Ishikawa (cell line): ENCODE results near the gene CTNNA3.

Experiments used
- EP300 ChIP-seq: IDR thresholded peaks from 2 replicates; pipeline ENCODE4 v1.6.1; 2012; ENCODE audit warnings: borderline replicate concordance
- NFIC ChIP-seq: IDR thresholded peaks from 2 replicates; pipeline ENCODE4 v1.6.1; 2012
- RAD21 ChIP-seq: IDR thresholded peaks from 2 replicates; pipeline ENCODE4 v1.6.1; 2012; ENCODE audit warnings: low read depth
- ZBTB7A ChIP-seq: IDR thresholded peaks from 2 replicates; pipeline ENCODE4 v1.6.1; 2012; ENCODE audit warnings: low read depth
- TF ChIP-seq, protein P1 (sequence below): IDR thresholded peaks from 2 replicates; pipeline ENCODE4 v1.6.1; 2012

DNA sequence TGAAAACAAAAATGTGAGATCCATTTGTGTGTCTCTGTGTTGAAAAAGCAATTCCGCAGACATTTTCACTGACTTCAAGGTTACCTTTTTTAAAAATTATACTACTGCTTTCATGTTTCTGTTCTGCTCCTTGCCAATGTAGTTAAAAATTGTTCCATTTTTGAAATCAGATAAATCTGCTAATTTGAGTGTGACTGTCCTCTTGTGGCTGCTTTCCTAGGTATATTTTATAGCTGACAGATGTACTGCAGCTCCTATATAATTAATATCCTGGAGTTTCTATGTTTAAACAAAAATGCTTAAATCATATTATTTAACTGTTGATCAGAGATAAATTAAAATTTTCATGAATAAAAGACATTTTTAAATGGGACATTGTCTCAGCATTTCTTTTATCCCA is 947.8 kb downstream of the CTNNA3 start:
- TF ChIP-seq EP300 (no peak), RAD21 (no peak), NFIC (no peak), ZBTB7A (no peak)
- TF ChIP-seq, protein P1, sequence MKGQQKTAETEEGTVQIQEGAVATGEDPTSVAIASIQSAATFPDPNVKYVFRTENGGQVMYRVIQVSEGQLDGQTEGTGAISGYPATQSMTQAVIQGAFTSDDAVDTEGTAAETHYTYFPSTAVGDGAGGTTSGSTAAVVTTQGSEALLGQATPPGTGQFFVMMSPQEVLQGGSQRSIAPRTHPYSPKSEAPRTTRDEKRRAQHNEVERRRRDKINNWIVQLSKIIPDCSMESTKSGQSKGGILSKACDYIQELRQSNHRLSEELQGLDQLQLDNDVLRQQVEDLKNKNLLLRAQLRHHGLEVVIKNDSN = no peak
